ENCODE results near the gene GFPT2.

GFPT2 gene

GRCh38 chr5:180297587-180298282 lies 55.4 kb downstream of the GFPT2 start:
- TF ChIP-seq SUZ12 (IDR thresholded peaks at IDR 0.05; ENCODE audit: extremely low read depth, insufficient read depth, insufficient read length) (no peak), ZNF274 (IDR thresholded peaks at IDR 0.05; ENCODE audit: low read depth, low read length) (no peak), YY1 (IDR thresholded peaks at IDR 0.05; ENCODE audit: insufficient read depth, insufficient read length) (no peak)
- Histone ChIP-seq H3K27me3 (ENCODE audit: insufficient read depth, insufficient read length) (no peaks in the 10 kb centered on the region), H3K9ac (ENCODE audit: insufficient read length, low read depth) (no peak overlapping the region), H3K36me3 (ENCODE audit: insufficient read depth, insufficient read length, low read length) (peaks cover 39% of the 10 kb centered on the region), H3K4me1 (ENCODE audit: insufficient read depth, insufficient read length) (peaks cover 7% of the 10 kb centered on the region), H3K4me3 (ENCODE audit: insufficient read length, low read depth) (no peak overlapping the region), H3K9me3 (ENCODE audit: insufficient read depth, low read length) (no peaks in the 10 kb centered on the region)
- DNase-seq (ENCODE audit: low read depth, low spot score): no peak

GRCh38 chr5:180296771-180297170 lies 56.4 kb downstream of the GFPT2 start:
- TF ChIP-seq SUZ12 (IDR thresholded peaks at IDR 0.05; ENCODE audit: extremely low read depth, insufficient read depth, insufficient read length) (no peak), ZNF274 (IDR thresholded peaks at IDR 0.05; ENCODE audit: low read depth, low read length) (no peak), YY1 (IDR thresholded peaks at IDR 0.05; ENCODE audit: insufficient read depth, insufficient read length) (no peak)

GRCh38 chr5:180294913-180295555 lies 58.1 kb downstream of the GFPT2 start:
- H3K4me3 ChIP-seq (ENCODE audit: insufficient read length, low read depth): no peak overlapping the region
- no peak for DNase-seq (ENCODE audit: low read depth, low spot score)
- H3K36me3 ChIP-seq (ENCODE audit: insufficient read depth, insufficient read length, low read length): peaks cover 15% of the 10 kb centered on the region
- no peak overlapping the region for H3K9ac ChIP-seq (ENCODE audit: insufficient read length, low read depth)
- H3K4me1 ChIP-seq (ENCODE audit: insufficient read depth, insufficient read length): peaks cover 7% of the 10 kb centered on the region
- no peaks in the 10 kb centered on the region for H3K9me3 ChIP-seq (ENCODE audit: insufficient read depth, low read length)
- TF ChIP-seq SUZ12 (IDR thresholded peaks at IDR 0.05; ENCODE audit: extremely low read depth, insufficient read depth, insufficient read length) (no peak), ZNF274 (IDR thresholded peaks at IDR 0.05; ENCODE audit: low read depth, low read length) (no peak), YY1 (IDR thresholded peaks at IDR 0.05; ENCODE audit: insufficient read depth, insufficient read length) (no peak)
- H3K27me3 ChIP-seq (ENCODE audit: insufficient read depth, insufficient read length): no peaks in the 10 kb centered on the region

More at GRCh38 chr5:180296771-180297170, 56.4 kb downstream of the GFPT2 start:
- no peak for DNase-seq (ENCODE audit: low read depth, low spot score)
- Histone ChIP-seq H3K36me3 (ENCODE audit: insufficient read depth, insufficient read length, low read length) (peaks cover 31% of the 10 kb centered on the region), H3K9me3 (ENCODE audit: insufficient read depth, low read length) (no peaks in the 10 kb centered on the region), H3K4me1 (ENCODE audit: insufficient read depth, insufficient read length) (peaks cover 7% of the 10 kb centered on the region), H3K27me3 (ENCODE audit: insufficient read depth, insufficient read length) (no peaks in the 10 kb centered on the region), H3K4me3 (ENCODE audit: insufficient read length, low read depth) (no peak overlapping the region), H3K9ac (ENCODE audit: insufficient read length, low read depth) (no peak overlapping the region)

- Histone ChIP-seq H3K27me3 (ENCODE audit: insufficient read depth, insufficient read length) (no peaks in the 10 kb centered on the region), H3K9ac (ENCODE audit: insufficient read length, low read depth) (no peak overlapping the region), H3K4me3 (ENCODE audit: insufficient read length, low read depth) (no peak overlapping the region), H3K4me1 (ENCODE audit: insufficient read depth, insufficient read length) (peaks cover 8% of the 10 kb centered on the region), H3K9me3 (ENCODE audit: insufficient read depth, low read length) (no peaks in the 10 kb centered on the region), H3K36me3 (ENCODE audit: insufficient read depth, insufficient read length, low read length) (peaks cover 10% of the 10 kb centered on the region)
- no peak for TF ChIP-seq SUZ12 (IDR thresholded peaks at IDR 0.05; ENCODE audit: extremely low read depth, insufficient read depth, insufficient read length)
- no peak for TF ChIP-seq ZNF274 (IDR thresholded peaks at IDR 0.05; ENCODE audit: low read depth, low read length)
- TF ChIP-seq YY1 (IDR thresholded peaks at IDR 0.05; ENCODE audit: insufficient read depth, insufficient read length): no peak
- no peak for DNase-seq (ENCODE audit: low read depth, low spot score)
Observed at GRCh38 chr5:180294411-180294810, 58.7 kb downstream of the GFPT2 start.

GRCh38 chr5:180291943-180292831 lies 60.9 kb downstream of the GFPT2 start, which contains the start of gene MAPK9:
Gene MAPK9 (minus strand): TSS chr5:180292083. CDS start chr5:180280561, 11,522 bp downstream.
- peak within 1 kb of the TSS; percentile 71 for H3K4me3 ChIP-seq (ENCODE audit: insufficient read length, low read depth)
- H3K9ac ChIP-seq (ENCODE audit: insufficient read length, low read depth): peak within 1 kb of the TSS; percentile 92
- H3K9me3 ChIP-seq (ENCODE audit: insufficient read depth, low read length): no peaks in the 10 kb centered on the region
- peaks cover 11% of the 10 kb centered on the region for H3K4me1 ChIP-seq (ENCODE audit: insufficient read depth, insufficient read length)
- no peaks in the 10 kb centered on the region for H3K27me3 ChIP-seq (ENCODE audit: insufficient read depth, insufficient read length)
- peaks cover 13% of the 10 kb centered on the region for H3K36me3 ChIP-seq (ENCODE audit: insufficient read depth, insufficient read length, low read length)
- TF ChIP-seq YY1 (IDR thresholded peaks at IDR 0.05; ENCODE audit: insufficient read depth, insufficient read length): no peak
- no peak for TF ChIP-seq SUZ12 (IDR thresholded peaks at IDR 0.05; ENCODE audit: extremely low read depth, insufficient read depth, insufficient read length)
- TF ChIP-seq ZNF274 (IDR thresholded peaks at IDR 0.05; ENCODE audit: low read depth, low read length): no peak
- peak; percentile 55 for DNase-seq (ENCODE audit: low read depth, low spot score)

GRCh38 chr5:180291234-180291940 lies 61.7 kb downstream of the GFPT2 start:
- no peak for DNase-seq (ENCODE audit: low read depth, low spot score)
- H3K4me1 ChIP-seq (ENCODE audit: insufficient read depth, insufficient read length): peaks cover 11% of the 10 kb centered on the region
- no peaks in the 10 kb centered on the region for H3K9me3 ChIP-seq (ENCODE audit: insufficient read depth, low read length)
- H3K27me3 ChIP-seq (ENCODE audit: insufficient read depth, insufficient read length): no peaks in the 10 kb centered on the region
- H3K4me3 ChIP-seq (ENCODE audit: insufficient read length, low read depth): peak overlapping the region; percentile 63
- TF ChIP-seq ZNF274 (IDR thresholded peaks at IDR 0.05; ENCODE audit: low read depth, low read length): no peak
- no peak for TF ChIP-seq SUZ12 (IDR thresholded peaks at IDR 0.05; ENCODE audit: extremely low read depth, insufficient read depth, insufficient read length)
- TF ChIP-seq YY1 (IDR thresholded peaks at IDR 0.05; ENCODE audit: insufficient read depth, insufficient read length): no peak
- H3K36me3 ChIP-seq (ENCODE audit: insufficient read depth, insufficient read length, low read length): peaks cover 20% of the 10 kb centered on the region
- H3K9ac ChIP-seq (ENCODE audit: insufficient read length, low read depth): peak overlapping the region; percentile 85

All from NT2/D1 (cell line).